BJ (cell line): Measurements from ENCODE around the gene NF1. TPM values are rescaled to one million over a fixed set of nuclear protein-coding genes. Genes with fewer than 3 reads are reported as not detected.

Experiments used
- CTCF ChIA-PET: fragments of 350-600 bp; formaldehyde crosslinking; extraction: SDS; loops from one replicate; lab custom pipeline; 2021; ENCODE audit warnings: antibody characterized with exemption, inconsistent platforms; lab: Yijun Ruan, JAX
- POLR2A ChIA-PET: fragments of 300-600 bp; sonication (Branson Sonifier 250); formaldehyde crosslinking; extraction: SDS; loops from one replicate; lab custom pipeline; 2021; ENCODE audit warnings: antibody characterized with exemption; lab: Charles Lee
- DNase-seq: peaks from one replicate; pipeline ENCODE4 v3.0.0-alpha.2; 2011; ENCODE audit warnings: low read depth
- H3K27me3 ChIP-seq: 2 replicates; pipeline ENCODE4 v1.6.0; 2011; ENCODE audit warnings: low read length; ENCODE audit not compliant: control insufficient read depth, insufficient read depth
- H3K36me3 ChIP-seq: 2 replicates; pipeline ENCODE4 v1.5.1; 2011; ENCODE audit warnings: low read length; ENCODE audit not compliant: control insufficient read depth, insufficient read depth
- H3K4me3 ChIP-seq: 2 replicates; pipeline ENCODE4 v1.5.1; 2011; ENCODE audit warnings: low read depth, mild to moderate bottlenecking, control low read depth, low read length
- polyA plus RNA-seq: library from polyadenylated mRNA; depleted of rRNA; stranded (reverse); fragments of >200 nt; gene quantifications from 2 replicates; pipeline ENCODE4 v1.2.3, GENCODE V29; 2011
- TF ChIP-seq, protein P1 (sequence below): IDR thresholded peaks from 2 replicates; pipeline ENCODE4 v1.5.1; 2011; ENCODE audit warnings: low read depth, mild to moderate bottlenecking, control low read depth, inconsistent platforms, low read length, moderate library complexity; ENCODE audit not compliant: insufficient read depth

Gene NF1
- polyA plus RNA-seq, 1 experiment, result 29.3 TPM

DNA sequence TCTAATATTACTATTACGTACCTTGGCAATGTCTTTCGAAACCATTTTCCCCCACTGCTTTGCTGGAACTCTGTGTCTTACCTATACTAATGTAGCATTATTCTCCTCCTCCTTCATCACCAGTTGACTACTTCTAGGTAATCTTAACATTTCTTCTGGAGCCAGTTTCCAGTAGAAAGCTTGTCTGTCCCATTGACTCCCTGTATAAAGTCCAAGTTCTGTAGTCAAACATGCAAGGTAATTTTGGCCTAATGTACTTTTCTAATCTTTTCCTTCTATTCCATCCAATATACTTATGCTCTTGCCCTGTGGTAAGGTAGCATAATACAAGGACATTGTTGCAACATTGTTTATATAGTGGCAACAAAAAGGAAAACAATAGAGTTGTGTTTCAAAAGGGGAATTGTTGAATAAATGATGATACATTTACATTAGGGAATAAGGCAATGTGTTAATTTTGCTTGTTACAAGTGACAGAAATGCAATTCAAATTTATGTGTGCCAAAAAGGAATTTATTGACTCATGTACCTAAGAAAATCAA lies 174.3 kb downstream of the NF1 start:
- DNase-seq, result no peak
- Histone ChIP-seq H3K36me3 (no peaks in the 10 kb centered on the region), H3K4me3 (no peak overlapping the region), H3K27me3 (no peaks in the 10 kb centered on the region)
- CTCF ChIA-PET, result interaction anchor here (1.2 kb wide), 1 partner anchor 15 kb away, joined by 5 read pairs; no protein-coding TSS in a partner anchor
- POLR2A ChIA-PET, result no interaction called here
- TF ChIP-seq, protein P1, sequence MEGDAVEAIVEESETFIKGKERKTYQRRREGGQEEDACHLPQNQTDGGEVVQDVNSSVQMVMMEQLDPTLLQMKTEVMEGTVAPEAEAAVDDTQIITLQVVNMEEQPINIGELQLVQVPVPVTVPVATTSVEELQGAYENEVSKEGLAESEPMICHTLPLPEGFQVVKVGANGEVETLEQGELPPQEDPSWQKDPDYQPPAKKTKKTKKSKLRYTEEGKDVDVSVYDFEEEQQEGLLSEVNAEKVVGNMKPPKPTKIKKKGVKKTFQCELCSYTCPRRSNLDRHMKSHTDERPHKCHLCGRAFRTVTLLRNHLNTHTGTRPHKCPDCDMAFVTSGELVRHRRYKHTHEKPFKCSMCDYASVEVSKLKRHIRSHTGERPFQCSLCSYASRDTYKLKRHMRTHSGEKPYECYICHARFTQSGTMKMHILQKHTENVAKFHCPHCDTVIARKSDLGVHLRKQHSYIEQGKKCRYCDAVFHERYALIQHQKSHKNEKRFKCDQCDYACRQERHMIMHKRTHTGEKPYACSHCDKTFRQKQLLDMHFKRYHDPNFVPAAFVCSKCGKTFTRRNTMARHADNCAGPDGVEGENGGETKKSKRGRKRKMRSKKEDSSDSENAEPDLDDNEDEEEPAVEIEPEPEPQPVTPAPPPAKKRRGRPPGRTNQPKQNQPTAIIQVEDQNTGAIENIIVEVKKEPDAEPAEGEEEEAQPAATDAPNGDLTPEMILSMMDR, result no peak

DNA sequence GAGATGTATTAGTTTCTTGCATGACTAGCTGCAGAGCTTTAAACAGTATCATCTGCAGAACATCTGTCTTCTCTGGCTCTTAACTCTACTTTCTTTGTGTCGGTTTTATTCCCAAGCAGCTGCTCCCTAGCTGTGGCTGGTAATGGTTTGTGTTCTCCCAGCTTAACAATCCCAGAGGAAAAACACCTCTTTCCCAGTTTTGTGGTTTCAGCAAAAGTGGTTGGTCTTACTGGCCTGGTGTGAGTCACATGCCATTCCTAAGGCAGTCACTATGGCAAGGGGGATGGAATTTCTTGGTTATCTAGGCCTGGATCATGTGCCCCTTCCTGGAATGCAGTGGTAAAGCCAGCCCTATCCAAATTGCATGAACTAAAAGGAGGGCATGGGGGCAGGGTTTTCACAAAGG lies 174.8 kb downstream of the NF1 start:
- peak; percentile 95 for DNase-seq
- Histone ChIP-seq H3K36me3 (no peaks in the 10 kb centered on the region), H3K27me3 (no peaks in the 10 kb centered on the region), H3K4me3 (no peak overlapping the region)
- TF ChIP-seq, protein P1, result no peak
- CTCF ChIA-PET, result interaction anchor here (1.2 kb wide), 1 partner anchor 15 kb away, joined by 5 read pairs; no protein-coding TSS in a partner anchor
- POLR2A ChIA-PET, result no interaction called here

DNA sequence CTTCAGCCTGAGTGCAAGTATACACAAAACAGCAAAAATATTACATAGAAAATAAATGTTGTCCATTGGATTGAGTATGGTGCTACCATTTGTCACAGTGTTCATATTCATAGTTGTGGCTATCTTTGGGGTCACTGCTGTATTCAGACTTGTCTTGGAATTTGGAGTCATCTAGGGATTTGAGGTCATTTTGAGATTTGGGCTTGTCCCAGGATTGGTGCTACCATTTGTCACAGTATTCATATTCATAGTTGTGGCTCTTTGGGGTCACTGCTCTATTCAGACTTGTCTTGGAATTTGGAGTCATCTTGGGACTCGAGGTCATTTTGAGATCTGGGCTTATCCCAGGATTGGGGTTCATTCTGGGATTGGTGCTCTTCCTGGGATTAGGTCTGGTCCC lies 177.5 kb downstream of the NF1 start:
- Histone ChIP-seq H3K27me3 (no peaks in the 10 kb centered on the region), H3K4me3 (no peak overlapping the region), H3K36me3 (no peaks in the 10 kb centered on the region)
- CTCF ChIA-PET, result no interaction called here
- POLR2A ChIA-PET, result no interaction called here
- TF ChIP-seq, protein P1, result no peak
- no peak for DNase-seq

DNA sequence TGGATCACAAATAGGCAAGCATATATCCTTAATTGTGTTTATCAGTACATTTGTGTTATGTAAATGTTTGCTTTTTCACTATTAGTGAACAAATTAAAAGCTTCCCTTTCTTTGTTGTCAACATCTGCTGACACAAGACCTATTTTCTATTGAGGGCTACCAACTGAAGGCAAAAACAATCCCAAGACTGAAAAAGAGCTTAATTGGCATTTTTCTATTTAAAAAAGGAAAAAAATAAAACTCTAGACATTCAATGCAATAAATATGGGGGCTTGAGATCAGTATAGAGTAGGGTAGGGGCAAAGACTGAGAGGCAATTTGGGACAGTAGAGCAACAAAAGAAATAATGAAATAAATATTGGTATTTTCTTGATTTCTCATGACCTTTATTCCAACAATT lies 178.0 kb downstream of the NF1 start:
- peaks cover 2% of the 10 kb centered on the region; the same call in 1 of the 2 replicates for H3K36me3 ChIP-seq
- DNase-seq, result no peak
- no peaks in the 10 kb centered on the region for H3K27me3 ChIP-seq
- no peak overlapping the region for H3K4me3 ChIP-seq
- POLR2A ChIA-PET, result no interaction called here
- TF ChIP-seq, protein P1, result no peak
- CTCF ChIA-PET, result no interaction called here

DNA sequence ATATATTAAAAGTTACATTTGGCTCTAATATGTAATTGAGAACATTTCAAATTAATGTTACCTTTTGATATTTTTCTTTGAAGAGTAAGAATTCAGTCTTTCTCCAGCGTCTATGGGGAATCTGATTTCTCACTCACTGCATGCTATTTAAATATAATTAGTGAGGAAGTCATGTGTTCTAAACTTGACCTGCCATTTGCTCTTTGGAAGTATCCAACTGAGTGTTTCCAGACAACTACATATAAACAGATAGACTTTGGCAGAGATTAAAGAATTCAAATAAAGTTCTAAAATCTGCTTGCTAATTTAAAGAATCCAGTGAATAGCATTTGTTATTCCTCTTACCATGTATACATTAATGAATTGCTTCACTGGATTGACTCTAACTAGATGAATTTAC lies 178.7 kb downstream of the NF1 start:
- DNase-seq, result no peak
- Histone ChIP-seq H3K36me3 (peaks cover 2% of the 10 kb centered on the region; the same call in 1 of the 2 replicates), H3K27me3 (no peaks in the 10 kb centered on the region), H3K4me3 (no peak overlapping the region)
- POLR2A ChIA-PET, result no interaction called here
- CTCF ChIA-PET, result no interaction called here
- TF ChIP-seq, protein P1, result no peak
